SW 1271 (cell line): Measurements from ENCODE around the gene PIERCE2.
A peak's percentile ranks its signal among the peaks of the same experiment; 100 is the strongest.
"Not testable (repeated sequence)": the region's sequence is repeated elsewhere in the genome, so short reads cannot be mapped to it uniquely, and the experiment has no call there.

Experiments
- DNase-seq, 2 experiments: peaks; one replicate each; lab custom pipeline; 2025; lab: John Stamatoyannopoulos, UW

Gene PIERCE2

DNA sequence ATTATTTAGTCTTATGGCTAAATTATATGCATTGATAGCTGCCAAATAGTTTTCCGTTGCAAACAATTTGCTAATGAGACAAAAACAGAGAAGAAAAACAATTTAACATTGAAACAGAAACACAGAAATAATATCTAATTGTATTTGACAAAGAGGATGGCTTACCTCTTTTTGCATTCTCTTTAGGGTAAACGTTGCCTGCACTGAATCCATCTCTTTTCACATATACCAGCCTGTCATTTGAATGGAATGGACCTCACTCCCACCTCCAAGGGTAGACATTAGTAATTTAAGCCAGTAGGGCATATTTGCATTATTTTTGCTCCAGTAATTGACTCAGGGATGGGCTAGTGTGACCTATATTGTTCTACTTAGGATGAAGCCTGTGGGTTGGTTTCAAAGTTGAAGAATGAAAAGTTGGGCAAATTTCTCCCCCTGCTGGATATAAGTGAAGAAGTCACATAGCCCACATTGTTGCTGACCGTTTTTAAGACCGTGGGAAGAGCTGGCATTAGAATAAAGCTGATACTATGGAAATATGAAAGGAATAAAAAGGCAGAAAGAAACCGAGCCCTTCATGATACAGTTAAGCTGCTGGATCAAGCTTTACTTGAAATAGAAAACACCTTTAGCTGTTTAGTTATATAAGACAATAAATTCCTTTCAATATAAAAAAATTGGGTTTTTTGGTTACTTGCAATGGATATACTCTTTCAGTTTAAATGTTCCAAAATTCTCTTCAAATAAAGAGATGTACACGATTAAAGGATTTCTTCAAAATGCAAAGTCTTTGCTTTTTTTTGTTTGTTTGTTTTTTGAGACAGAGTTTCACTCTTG, 26.9 kb downstream of the PIERCE2 start:
- peak; percentile 41 to 83 for DNase-seq

DNA sequence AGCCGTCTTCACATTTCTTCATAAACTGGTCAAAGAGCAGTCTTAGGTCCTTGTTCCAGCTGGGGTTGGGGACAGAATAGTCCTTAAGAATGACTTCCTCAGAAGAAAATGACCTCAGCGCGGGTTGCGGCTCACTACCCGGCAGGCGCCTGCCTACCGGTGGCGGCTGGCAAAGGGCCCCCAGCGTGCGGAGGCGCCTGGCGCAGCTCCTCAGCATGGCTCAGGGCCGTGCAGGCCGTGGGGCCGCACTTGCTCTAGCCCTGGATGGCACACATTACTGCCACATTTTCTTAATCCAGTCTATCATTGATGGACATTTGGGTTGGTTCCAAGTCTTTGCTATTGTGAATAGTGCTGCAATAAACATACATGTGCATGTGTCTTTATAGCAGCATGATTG, 34.8 kb downstream of the PIERCE2 start:
- DNase-seq: not testable (repeated sequence)

DNA sequence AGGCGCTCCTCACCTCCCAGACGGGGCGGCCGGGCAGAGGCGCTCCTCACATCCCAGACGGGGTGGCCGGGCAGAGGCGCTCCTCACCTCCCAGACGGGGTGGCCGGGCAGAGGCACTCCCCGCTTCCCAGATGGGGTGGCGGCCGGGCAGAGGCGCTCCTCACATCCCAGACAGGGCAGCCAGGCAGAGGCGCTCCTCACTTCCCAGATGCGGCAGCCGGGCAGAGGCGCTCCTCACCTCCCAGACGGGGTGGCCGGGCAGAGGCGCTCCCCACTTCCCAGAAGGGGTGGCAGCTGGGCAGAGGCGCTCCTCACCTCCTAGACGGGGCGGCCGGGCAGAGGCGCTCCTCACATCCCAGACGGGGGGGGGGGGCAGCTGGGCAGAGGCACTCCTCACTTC, 37.6 kb downstream of the PIERCE2 start:
- not testable (repeated sequence) for DNase-seq

GRCh38 chr15:55446379-55447029, 38.2 kb downstream of the PIERCE2 start:
- DNase-seq: not testable (repeated sequence)

DNA sequence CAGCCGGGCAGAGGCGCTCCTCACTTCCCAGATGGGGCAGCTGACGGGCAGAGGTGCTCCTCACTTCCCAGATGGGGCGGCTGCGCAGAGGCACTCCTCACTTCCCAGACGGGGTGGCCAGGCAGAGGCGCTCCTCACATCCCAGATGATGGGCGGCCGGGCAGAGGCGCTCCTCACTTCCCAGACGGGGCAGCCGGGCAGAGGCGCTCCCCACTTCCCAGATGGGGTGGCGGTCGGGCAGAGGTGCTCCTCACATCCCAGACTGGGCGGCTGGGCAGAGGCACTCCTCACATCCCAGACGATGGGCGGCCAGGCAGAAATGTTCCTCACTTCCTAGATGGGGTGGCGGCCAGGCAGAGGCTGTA, 38.7 kb downstream of the PIERCE2 start:
- not testable (repeated sequence) for DNase-seq

- no peak for DNase-seq
These were observed 49.2 kb downstream of the PIERCE2 start for GRCh38 chr15:55457401-55458022.

DNA sequence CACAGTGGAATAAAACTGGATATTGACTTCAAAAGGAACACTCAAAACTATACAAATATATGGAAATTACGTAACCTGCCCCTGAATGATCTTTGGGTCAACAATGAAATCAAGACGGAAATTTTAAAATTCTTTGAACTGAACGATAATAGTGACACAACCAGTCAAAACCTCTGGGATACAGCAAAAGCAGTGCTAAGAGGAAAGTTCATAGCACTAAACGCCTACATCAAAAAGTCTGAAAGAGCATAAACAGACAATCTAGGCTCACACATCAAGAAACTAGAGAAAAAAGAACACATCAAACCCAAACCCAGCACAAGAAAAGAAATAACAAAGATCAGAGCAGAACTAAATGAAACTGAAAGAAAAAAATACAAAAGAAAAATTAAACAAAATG, 53.2 kb downstream of the PIERCE2 start:
- no peak for DNase-seq

DNA sequence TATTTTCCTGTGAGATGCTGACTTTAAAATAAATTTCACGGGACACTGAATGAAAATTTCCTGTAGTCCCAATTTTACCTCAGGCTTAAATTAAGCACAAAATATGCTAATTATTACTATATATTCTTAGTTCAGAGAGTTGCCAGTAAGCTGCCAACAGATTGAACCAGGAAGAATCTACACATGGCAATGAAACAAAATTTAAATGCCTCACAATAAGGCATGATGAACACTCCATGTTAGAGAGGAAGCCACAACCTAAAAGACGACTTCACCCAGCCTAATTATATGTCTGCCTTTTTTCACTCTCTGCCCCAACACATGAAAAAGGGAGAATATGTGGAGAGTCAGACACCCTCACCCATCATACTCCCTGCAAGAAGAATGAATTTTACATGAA, 60.0 kb downstream of the PIERCE2 start:
- no peak for DNase-seq
